GM19043 (cell line): Measurements from ENCODE around the gene CTNNA2.
"Not testable (repeated sequence)": the region's sequence is repeated elsewhere in the genome, so short reads cannot be mapped to it uniquely, and the experiment has no call there.

ENCODE experiments used
- ATAC-seq: cut with Tn5 transposase; IDR thresholded peaks from one replicate; pipeline ENCODE4 v1.9.1; 2021; ENCODE audit warnings: low read depth; ENCODE audit not compliant: unreplicated experiment

CTNNA2 gene

DNA sequence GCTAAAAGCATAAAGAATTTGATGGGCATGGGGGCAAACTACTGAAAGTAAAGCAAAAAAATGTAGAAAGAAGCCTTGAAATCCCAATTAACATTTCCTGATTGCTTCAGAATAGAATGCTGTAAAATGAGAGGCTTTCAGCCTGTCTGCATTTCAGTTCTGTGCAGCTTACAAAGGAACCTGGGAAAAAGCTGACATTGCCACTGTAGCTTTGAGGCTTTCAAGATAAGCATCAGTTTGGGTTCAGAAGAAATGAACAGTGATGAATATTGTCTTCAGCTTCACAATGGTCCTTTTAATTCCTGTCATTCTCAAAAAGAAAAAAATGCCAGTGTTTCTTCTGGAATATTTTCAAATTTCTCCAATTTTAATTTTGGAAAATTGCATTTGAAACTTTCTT is 549.0 kb downstream of the CTNNA2 start:
- no peak for ATAC-seq

DNA sequence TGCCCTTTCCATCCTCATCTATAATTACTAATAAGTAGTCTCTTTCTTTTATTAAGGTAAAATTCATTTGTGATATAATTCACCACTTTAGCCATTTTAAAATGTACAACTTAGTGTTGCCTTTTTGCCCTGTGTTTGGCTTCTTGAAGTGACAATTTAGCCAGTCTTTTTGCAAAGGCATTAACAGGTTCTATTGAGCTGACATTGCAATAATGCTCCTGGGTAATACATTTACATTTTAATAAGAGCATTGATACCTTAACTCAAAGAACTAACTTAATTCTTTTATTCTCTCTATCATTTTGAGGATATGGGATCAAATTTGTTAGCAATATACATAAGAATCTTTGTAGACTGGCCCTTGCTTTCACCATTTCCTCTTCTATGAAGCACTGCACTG is 549.4 kb downstream of the CTNNA2 start:
- no peak for ATAC-seq

DNA sequence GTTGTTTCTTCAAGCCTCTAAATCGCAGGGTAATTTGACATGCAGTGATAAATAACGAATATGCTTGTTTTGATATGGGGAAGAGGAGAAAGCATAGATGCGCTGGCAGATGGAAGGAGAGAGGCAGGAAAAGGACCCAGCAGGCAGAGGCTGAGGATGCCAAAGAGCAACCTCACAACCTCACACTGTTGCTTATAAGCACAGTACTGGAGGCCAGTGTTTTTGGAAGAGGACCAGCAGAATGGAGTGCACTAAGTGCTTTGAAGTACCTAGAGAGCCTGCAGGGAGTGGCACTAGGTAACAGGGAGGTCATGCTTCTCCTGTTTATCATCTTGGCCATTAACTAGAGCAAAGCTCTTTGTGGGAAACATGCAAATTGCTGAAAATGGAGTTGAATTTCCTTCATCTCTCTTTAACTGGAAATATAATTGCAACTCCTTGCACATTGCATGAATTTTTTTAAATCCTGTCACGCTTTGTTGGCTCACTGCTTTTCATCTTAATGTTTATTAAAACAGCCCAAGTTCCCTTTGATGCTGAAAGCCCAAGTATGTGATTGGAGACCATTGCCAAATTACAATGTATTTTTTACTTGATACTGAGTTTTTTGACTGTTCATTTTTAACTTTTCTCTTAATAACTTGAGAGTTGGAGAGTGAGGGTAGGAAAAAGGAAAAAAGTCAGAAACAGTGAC is 555.3 kb downstream of the CTNNA2 start:
- ATAC-seq = no peak

DNA sequence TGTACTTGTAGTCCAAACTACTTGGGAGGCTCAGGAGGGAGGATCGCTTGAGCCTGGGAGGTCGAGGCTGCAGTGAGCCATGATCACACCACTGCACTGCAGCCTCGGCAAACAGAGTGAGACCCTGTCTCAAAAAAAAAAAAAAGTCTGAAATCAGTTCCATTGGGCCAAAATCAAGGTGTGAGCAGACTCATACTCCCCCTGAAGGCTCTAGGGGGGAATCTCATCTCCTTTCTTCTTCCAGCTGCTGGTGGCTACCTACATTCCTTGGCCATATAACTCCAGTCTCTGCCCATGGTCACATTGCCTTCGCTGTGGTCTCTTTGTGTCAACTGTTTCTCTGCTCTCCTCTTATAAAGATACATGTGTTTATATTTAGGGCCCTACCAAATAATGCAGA is 557.7 kb downstream of the CTNNA2 start:
- no peak for ATAC-seq

DNA sequence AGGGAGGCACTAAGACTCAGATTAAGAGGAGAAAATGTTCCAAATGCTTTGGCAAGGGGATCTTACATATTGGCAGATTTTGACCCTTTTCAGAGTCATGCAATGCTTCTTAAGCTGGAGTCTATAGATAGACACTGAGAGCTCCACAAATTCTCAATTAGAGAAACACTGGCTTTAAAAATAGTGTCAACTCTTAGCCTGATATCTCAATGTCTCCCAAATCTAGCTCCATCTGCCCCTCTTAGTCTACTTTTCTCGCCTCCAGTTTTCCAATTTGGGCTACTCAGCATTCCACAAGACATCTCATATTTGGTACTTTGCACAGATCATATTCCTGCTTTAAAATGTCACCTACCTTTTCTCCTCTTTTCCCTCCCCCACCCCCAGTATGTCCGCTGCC is 559.1 kb downstream of the CTNNA2 start:
- no peak for ATAC-seq

DNA sequence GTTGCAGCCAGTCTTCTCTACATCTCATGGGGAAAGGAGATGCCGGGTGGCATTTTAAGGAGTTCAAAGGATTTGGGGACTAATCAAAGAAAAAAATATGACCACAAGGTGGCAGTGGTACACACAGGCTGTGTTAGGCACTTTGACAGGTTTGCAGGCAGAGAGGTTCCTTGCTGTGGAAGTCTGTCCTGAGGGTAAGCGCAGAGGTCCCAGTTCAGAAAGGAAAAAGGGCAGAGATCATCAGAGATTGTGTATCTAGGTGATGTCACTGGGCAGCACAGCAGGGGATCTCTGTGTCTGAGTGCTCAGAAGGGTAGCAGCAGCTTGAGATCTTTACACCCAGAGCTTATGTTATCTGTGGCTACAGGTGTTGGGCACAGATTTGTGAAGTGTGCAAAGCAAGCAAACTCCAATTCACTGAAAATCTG is 560.3 kb downstream of the CTNNA2 start:
- peak; percentile 57 for ATAC-seq

DNA sequence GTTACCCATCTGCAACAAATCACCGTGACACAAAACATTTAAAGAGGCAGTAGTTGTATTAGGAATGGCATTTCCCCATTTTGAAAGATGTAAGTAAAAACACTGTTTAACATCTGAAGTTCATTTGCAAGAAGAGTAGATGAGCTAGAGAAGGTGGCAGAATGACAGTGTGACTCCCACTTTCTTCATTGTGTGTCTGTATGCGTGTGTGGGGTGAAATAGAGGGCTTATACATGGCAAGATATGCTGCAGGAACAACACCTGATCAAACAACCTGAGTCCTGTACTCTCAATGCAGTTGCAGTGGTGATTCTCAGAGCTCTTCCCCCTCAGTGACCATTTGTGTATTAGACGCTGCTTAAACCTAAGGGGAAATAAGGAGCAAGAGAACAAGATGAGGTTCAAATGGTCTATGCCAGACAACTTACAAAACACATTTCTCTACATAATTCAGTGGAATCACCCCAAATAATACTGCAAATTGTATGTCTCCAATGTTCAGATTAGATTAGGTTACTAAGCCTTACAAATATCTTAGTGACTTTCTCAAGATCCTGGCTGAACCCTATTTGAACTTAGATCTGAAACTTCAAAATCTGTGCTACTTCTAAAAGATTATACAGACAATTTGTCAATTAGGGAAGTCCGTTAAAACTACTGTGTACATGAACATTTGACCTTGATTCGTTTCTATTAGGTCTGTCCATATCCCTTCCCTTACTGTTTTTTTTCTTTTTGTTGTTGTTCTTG is 561.6 kb downstream of the CTNNA2 start:
- ATAC-seq = no peak

DNA sequence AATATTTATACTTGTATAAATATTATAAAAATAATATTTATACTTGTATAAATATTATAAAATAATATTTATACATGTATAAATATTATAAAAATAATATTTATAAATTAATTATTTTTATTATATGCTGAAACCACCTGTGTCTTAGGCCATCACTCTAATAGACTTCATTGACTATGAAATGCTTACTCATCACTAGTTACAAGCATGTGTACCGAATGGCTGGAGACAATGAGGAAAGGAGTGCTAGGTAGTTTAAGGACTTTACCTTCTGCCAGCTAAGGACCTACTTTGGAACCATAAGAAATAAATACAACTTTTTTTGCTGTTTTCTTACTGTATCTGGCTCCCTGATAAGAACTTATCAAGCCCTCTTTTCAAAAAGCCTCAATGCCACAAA is 562.9 kb downstream of the CTNNA2 start:
- no peak for ATAC-seq

DNA sequence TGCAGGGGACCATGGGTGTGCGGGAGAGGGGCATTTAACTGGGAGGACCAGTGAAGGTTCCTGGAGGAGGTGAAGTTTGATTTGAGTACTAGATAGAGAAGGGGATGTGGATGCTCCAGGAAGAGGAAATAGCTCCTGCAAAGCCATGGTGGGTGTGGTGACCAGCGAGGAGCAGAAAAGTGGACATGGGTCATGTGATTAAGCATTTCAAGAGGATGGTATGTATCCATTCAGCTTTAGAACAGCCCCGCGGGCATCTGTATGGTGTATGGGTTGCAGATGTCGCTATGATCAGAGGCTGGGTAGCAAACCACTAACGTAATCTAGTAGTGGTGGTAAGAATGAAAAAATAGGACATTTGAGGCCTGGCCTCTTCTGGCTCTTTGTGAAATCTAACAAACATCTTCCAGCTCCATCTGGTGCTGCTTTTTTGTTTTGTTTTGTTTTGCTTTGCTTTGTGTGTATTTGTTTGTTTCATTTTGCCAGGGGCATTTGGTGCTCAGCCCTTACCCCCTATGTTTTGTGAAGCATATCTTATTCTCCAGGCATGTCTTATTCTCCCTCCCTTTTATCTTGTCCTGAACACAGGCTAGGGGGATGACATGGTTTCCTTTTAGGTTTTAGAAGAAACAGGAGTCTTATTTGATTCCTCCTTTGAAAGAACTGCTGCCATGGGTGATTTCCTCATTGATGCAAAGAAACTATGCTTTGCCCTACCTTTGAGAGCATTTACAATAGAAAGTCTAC is 565.6 kb downstream of the CTNNA2 start:
- ATAC-seq = no peak

DNA sequence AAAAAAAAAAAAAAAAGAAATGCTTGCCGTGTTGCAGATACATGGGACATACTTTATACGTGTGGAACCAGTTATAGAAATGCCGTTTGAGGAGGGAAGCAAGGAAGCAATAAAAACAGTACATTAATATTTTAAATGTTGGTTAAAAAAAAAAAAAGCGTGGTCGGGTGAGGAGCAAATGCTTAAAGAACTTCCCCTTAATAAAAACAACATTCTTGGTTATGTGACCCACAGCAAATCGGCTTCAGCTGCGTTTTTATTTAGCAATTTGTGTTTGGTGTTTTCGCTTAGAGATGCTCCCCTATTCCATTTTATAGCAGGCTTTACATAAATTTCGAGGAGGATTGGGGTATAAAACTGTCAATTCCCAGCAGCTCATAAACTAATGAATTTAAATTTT is 568.1 kb downstream of the CTNNA2 start:
- ATAC-seq = no peak

DNA sequence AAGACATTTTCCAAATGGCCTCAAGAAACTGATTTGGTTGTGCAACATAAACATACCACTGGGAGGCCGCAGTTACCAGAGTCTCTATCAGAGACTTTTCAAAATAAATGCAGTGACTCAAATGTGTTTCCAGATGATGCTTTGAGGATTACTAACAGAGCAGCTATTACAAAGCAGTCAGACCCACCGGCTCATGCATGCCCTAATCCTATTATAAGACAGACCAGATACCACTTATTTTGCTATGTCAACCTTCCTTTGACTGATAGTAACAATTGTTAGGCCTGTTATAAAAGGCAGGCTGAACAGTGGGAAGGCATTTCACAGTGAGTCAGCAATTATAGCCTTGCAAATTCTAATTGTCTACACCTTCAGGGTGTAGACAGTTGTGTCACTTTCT is 574.0 kb downstream of the CTNNA2 start:
- no peak for ATAC-seq

DNA sequence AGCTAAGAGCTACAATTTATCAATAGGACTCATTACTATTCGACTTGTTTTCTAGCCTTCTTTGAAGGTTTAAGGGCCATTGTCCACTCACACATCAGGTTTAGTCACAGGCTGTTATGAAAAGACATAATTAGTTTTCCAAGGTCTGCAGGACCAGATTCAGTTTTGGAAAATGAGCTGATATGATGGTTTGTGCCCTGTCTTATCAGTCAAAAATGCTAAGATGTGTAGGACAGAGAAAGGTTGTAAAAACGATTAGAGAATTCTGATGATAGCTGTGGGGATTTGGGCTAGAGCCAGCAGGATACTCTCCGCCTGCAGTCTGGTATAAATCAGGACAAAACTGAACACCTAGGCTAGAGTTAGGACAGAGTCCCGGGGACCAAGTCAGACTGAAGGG is 578.4 kb downstream of the CTNNA2 start:
- no peak for ATAC-seq

DNA sequence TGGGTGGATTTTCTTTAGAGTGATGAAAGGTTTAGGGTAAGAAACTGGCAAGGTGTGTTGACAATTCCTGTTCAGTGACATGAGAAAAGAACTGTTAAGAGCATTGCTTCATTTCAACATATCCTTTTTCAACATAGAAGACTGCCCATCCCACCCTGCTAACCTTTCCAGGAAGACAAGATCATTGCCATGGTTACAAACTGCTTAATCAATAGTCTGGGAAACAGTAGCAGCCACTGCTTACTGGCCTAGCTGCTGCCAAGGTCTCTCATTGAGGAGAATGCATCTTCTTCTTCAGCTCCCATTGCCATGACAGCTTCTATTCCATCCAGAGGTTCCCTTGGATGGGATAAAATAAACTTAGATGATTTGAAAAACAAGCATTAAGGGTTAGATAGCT is 579.6 kb downstream of the CTNNA2 start:
- ATAC-seq = no peak

DNA sequence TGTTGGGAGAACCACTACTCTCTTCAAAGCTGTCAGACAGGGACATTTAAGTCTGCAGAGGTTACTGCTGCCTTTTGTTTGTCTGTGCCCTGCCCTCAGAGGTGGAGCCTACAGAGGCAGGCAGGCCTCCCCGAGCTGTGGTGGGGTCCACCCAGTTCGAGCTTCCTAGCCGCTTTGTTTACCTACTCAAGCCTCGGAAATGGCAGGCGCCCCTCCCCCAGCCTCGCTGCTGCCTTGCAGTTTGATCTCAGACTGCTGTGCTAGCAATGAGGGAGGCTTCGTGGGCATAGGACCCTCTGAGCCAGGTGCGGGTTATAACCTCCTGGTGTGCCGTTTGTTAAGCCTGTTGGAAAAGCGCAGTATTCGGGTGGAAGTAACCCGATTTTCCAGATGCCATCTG is 585.7 kb downstream of the CTNNA2 start:
- not testable (repeated sequence) for ATAC-seq

DNA sequence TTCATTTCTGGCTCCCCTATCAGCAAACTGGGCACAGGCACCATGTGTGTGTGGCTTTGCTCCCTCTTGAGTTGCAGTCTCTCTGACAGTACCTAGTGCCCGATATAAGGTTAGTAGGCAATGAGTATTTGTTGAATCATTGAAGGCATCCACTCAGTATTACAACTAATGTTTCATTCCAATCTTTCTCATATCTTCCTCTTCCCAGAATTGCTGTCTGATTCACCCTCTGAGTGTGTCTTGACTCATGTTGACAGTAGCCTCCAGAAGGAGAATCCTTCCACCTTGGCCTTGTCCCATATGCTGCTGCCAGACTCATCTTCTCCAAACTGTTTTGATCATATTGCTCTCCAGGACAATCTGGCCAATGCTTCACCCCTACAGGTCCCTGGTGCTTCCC is 589.2 kb downstream of the CTNNA2 start:
- no peak for ATAC-seq

DNA sequence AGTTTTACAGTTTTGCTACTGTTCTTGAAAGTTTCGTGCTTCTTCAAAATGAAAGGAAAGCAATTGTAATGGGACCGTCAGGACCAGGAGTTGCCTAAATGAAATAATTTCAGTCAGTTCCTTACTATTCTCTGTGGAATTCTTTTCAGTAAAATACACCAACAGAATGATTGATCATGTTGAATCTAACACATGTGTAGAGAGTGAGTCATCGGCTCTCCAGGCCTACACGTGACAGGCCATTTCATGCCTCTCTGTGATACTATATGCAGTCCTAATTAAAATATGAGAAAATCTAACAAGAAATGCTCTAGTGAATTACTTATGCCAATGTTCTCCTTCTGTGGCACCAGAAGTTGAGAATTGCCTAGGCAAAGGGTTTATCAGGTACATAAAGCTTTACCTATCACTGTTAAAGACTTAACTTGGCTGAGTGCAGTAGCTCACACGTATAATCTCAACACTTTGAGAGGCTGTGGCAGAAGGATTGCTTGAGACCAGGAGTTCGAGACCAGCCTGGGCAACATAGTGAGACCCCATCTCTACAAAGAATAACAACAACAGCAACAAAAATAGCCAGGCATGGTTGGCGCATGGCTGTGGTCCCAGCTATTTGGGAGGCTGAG is 592.3 kb downstream of the CTNNA2 start:
- no peak for ATAC-seq

DNA sequence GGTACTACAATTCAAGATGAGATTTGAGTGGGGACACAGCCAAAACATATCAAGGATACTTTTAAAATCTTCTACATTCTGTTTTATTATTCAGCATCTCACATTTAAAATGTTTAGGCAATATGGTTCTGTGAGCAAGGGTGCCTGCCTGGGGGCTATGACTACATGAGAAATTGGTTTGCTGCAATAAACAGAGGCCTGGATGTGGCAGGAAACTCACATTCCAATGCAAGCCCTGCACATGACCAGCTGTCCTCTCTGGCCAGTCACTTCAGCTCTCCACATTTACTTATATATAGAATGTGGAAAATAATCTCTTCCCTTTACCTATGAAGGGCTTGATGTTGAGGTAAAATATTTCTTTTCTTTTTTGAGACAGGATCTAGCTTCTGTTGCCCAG is 598.3 kb downstream of the CTNNA2 start:
- no peak for ATAC-seq

DNA sequence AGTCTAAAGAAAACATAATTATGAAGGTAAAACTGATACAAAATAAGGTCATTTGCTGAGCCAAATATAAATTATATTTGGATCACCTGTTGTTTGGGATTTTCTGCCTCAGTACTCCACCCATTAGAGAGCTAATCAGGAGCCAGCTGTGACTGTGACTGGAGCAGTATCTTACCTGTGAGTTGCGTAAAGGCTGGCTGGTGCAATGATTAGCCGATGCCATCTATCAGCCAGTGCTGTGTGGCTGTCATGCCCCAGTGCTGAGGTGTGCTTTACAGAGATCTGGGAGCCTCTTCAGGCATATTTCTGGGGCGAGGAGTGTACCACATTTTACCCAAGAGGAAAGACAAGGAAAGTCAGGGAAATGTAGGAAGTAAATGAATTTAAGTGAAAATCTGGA is 599.9 kb downstream of the CTNNA2 start:
- ATAC-seq = no peak

DNA sequence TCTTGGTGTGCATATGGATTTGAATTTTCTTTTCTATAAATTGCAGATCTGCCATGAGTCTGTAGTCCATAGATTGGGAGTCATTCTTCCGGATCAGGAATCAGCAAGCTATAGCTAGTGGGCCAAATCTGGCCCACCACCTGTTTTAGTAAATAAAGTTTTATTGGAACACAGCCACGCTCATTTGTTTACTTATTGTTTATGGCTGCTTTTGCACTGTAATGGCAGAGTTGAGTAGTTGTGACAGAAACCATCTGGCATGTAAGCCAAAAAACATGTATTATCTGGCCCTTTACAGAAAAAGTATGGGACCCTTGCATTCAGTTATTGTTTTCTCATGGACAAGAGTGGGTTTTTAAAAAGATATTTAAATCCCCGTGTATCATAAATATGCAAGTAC is 600.5 kb downstream of the CTNNA2 start:
- no peak for ATAC-seq

DNA sequence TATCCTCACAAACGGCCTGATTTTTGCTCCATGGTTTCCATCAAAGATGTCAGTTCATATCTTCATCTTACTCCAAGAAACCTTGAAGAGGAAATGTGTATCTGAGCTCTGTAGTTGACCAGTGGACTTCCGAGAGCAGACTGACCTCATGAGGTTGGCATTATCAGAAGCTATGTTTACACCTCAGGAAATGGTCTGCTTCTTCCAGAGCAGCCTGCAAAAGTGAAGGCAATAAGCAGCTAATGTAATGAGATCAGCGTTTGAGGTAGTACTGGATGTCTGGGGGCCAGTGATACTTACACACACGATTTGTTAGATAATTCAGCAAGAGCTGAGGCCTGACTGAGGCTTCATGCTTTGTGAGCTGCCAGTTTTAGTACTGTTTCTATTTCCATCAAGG is 602.0 kb downstream of the CTNNA2 start:
- no peak for ATAC-seq

DNA sequence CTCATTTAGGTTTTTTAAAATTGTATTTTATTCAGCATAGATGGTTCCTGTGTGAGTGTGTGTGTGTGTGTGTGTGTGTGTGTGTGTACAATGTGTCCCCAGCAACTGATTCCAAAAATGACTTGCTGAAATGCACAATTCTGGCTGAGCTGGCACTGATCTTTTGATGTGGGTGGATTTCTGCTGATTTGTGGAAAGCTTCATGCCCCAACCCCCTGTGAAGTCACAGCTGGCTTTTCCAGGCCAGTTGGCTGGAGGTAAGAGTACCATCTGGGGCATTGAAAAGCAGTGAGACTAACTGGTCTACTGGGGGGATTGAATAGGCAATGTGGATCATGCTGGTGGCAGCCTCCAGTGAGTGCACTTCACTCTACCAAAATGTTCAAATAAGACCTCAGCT is 604.5 kb downstream of the CTNNA2 start:
- ATAC-seq = no peak
